ENCODE data around the gene ZNF75A.
"Not testable (repeated sequence)": the region's sequence is repeated elsewhere in the genome, so short reads cannot be mapped to it uniquely, and the experiment has no call there.

The ZNF75A gene

GRCh38 chr16:3305109-3306068 is at the start of gene ZNF75A, which contains the start of gene TIGD7:
ZNF75A (plus strand) TSS chr16:3305497; CDS start chr16:3308429, 2,932 bp downstream.
TIGD7 (minus strand) TSS chr16:3305430; CDS start chr16:3300614, 4,816 bp downstream.
- peak; percentile 51 for DNase-seq (ENCODE audit: low read depth, low spot score)

- no peak for DNase-seq (ENCODE audit: low read depth, low spot score)
These were observed 49.0 kb upstream of the ZNF75A start, which contains the start of gene MEFV for GRCh38 chr16:3256146-3256865. MEFV (minus strand) TSS chr16:3256633; CDS start chr16:3256587, 46 bp downstream.

GRCh38 chr16:3256866-3257465 is 48.3 kb upstream of the ZNF75A start:
- no peak for DNase-seq (ENCODE audit: low read depth, low spot score)

- no peak for DNase-seq (ENCODE audit: low read depth, low spot score)
These were observed 45.5 kb upstream of the ZNF75A start for GRCh38 chr16:3259836-3260235.

- no peak for DNase-seq (ENCODE audit: low read depth, low spot score)
These were observed 42.8 kb upstream of the ZNF75A start for GRCh38 chr16:3262517-3262916.

GRCh38 chr16:3264137-3265036 is 40.9 kb upstream of the ZNF75A start:
- peak; percentile 99 for DNase-seq (ENCODE audit: low read depth, low spot score)

- DNase-seq (ENCODE audit: low read depth, low spot score): no peak
These were observed 38.3 kb upstream of the ZNF75A start for GRCh38 chr16:3266873-3267537.

- DNase-seq (ENCODE audit: low read depth, low spot score): no peak
These were observed 37.0 kb upstream of the ZNF75A start for GRCh38 chr16:3268294-3268693.

GRCh38 chr16:3270718-3271117 is 34.6 kb upstream of the ZNF75A start:
- DNase-seq (ENCODE audit: low read depth, low spot score): not testable (repeated sequence)

- DNase-seq (ENCODE audit: low read depth, low spot score): not testable (repeated sequence)
These were observed 34.0 kb upstream of the ZNF75A start for GRCh38 chr16:3271281-3271680.

GRCh38 chr16:3274490-3274889 is 30.8 kb upstream of the ZNF75A start:
- no peak for DNase-seq (ENCODE audit: low read depth, low spot score)

- DNase-seq (ENCODE audit: low read depth, low spot score): no peak
These were observed 30.4 kb upstream of the ZNF75A start for GRCh38 chr16:3274947-3275346.

GRCh38 chr16:3276679-3277078 is 28.6 kb upstream of the ZNF75A start:
- DNase-seq (ENCODE audit: low read depth, low spot score): no peak

GRCh38 chr16:3281222-3281820 is 24.0 kb upstream of the ZNF75A start:
- no peak for DNase-seq (ENCODE audit: low read depth, low spot score)

- no peak for DNase-seq (ENCODE audit: low read depth, low spot score)
These were observed 23.1 kb upstream of the ZNF75A start for GRCh38 chr16:3282103-3282729.

GRCh38 chr16:3282730-3283542 is 22.4 kb upstream of the ZNF75A start, which contains the start of gene ZNF263:
ZNF263 (plus strand) TSS chr16:3283491; CDS start chr16:3283819, 328 bp downstream.
- peak; percentile 86 for DNase-seq (ENCODE audit: low read depth, low spot score)

GRCh38 chr16:3283543-3284447 is 21.5 kb upstream of the ZNF75A start:
- no peak for DNase-seq (ENCODE audit: low read depth, low spot score)

All from activated naive CD8-positive, alpha-beta T cell treated with anti-CD3 and anti-CD28 coated beads, Interleukin-2, amount 50 U/mL, for 16 hours (primary cell).